GM23248 (cell line): ENCODE data around the gene CAMK1D. TPM values are rescaled to one million over a fixed set of nuclear protein-coding genes. Genes with fewer than 3 reads are reported as not detected.

Experiments used
- DNase-seq: peaks from one replicate; pipeline ENCODE4 v3.0.0-alpha.2; 2015
- H2AFZ ChIP-seq: fragments of 200-600 bp; sonication (generic); 2 replicates; pipeline ENCODE4 v1.6.1; 2016; ENCODE audit warnings: antibody characterized with exemption
- H3F3A ChIP-seq: fragments of 200-600 bp; sonication (generic); 2 replicates; pipeline ENCODE4 v1.6.1; 2016; ENCODE audit warnings: mild to moderate bottlenecking, antibody characterized with exemption, mixed run types; ENCODE audit not compliant: insufficient read depth
- H3K27ac ChIP-seq: fragments of 200-600 bp; sonication (generic); 2 replicates; pipeline ENCODE4 v1.5.1; 2016; ENCODE audit warnings: mild to moderate bottlenecking
- H3K27me3 ChIP-seq: fragments of 200-600 bp; sonication (generic); replicated peaks from 2 replicates; pipeline ENCODE4 v1.6.1; 2016; ENCODE audit warnings: mild to moderate bottlenecking; ENCODE audit not compliant: insufficient read depth
- H3K36me3 ChIP-seq: fragments of 200-600 bp; sonication (generic); 2 replicates; pipeline ENCODE4 v1.6.1; 2016; ENCODE audit warnings: low read depth, mild to moderate bottlenecking
- H3K4me1 ChIP-seq: fragments of 200-600 bp; sonication (generic); 2 replicates; pipeline ENCODE4 v1.6.1; 2016; ENCODE audit warnings: mild to moderate bottlenecking; ENCODE audit not compliant: insufficient read depth
- H3K4me2 ChIP-seq: fragments of 200-600 bp; sonication (generic); one replicate; pipeline ENCODE4 v1.6.1; 2016; ENCODE audit warnings: mild to moderate bottlenecking; ENCODE audit not compliant: unreplicated experiment
- H3K4me3 ChIP-seq: fragments of 200-600 bp; sonication (generic); 2 replicates; pipeline ENCODE4 v1.5.1; 2016; ENCODE audit warnings: mild to moderate bottlenecking
- H3K79me2 ChIP-seq: fragments of 200-600 bp; sonication (generic); 2 replicates; pipeline ENCODE4 v1.6.1; 2016; ENCODE audit warnings: mild to moderate bottlenecking; ENCODE audit not compliant: insufficient read depth
- H3K9ac ChIP-seq: fragments of 200-600 bp; sonication (generic); 2 replicates; pipeline ENCODE4 v1.6.1; 2016; ENCODE audit warnings: mild to moderate bottlenecking
- H3K9me2 ChIP-seq: fragments of 200-600 bp; sonication (generic); 2 replicates; pipeline ENCODE4 v1.6.1; 2016; ENCODE audit warnings: mixed run types, mild to moderate bottlenecking, moderate library complexity; ENCODE audit not compliant: insufficient read depth
- H3K9me3 ChIP-seq: fragments of 200-600 bp; sonication (generic); one replicate; pipeline ENCODE4 v1.6.1; 2017; ENCODE audit warnings: low read depth
- H4K20me1 ChIP-seq: fragments of 200-600 bp; sonication (generic); 2 replicates; pipeline ENCODE4 v1.6.0; 2016; ENCODE audit not compliant: insufficient read depth
- EZH2 ChIP-seq: fragments of 200-600 bp; sonication (generic); IDR thresholded peaks from 2 replicates; pipeline ENCODE4 v1.6.1; 2018; ENCODE audit warnings: antibody characterized with exemption, mild to moderate bottlenecking; ENCODE audit not compliant: insufficient read depth, poor library complexity, severe bottlenecking
- EZH2phosphoT487 ChIP-seq: fragments of 200-600 bp; sonication (generic); IDR thresholded peaks from 2 replicates; pipeline ENCODE4 v1.6.1; 2018; ENCODE audit warnings: antibody characterized with exemption, moderate library complexity, mild to moderate bottlenecking, low read depth; ENCODE audit not compliant: insufficient read depth
- WGBS, 2 experiments: methylation state at CpG; one replicate each; pipeline ENCODE4 v1.1.6; 2015 to 2017; ENCODE audit warnings: low lambda C conversion rate in 2 of 2, low coverage in 1 of 2; ENCODE audit errors: missing lambda C conversion rate in 2 of 2; 5-methylcytosine and 5-hydroxymethylcytosine counted together
- in situ Hi-C: fragments of 300-500 bp; cut with MboI; formaldehyde crosslinking; loops from 2 replicates; pipeline ENCODE4 v1.15.0; 2020
- polyA plus RNA-seq: library from polyadenylated mRNA; unstranded; fragments of >200 nt; fragmentation: Nextera tagmentation; extraction: Ambion mirVana; gene quantifications from 2 replicates; pipeline ENCODE4 v1.2.1, GENCODE V29; 2016
- total RNA-seq: library from RNA; depleted of rRNA; stranded (reverse); fragments of >200 nt; shearing (Covaris generic); gene quantifications from 2 replicates; pipeline ENCODE4 v1.2.3, GENCODE V29; 2014

CAMK1D gene
- total and polyA plus RNA-seq, 2 experiments from 2014 or later, result 0.22 to 0.55 TPM

- Histone ChIP-seq H3K9me2 (no peaks in the 10 kb centered on the region), H3K27ac (no peak overlapping the region), H3K79me2 (no peaks in the 10 kb centered on the region), H3K27me3 (no peaks in the 10 kb centered on the region), H2AFZ (no peak overlapping the region), H3K36me3 (no peaks in the 10 kb centered on the region), H3F3A (no peaks in the 10 kb centered on the region), H4K20me1 (no peaks in the 10 kb centered on the region), H3K9me3 (no peaks in the 10 kb centered on the region), H3K4me2 (no peak overlapping the region), H3K4me1 (no peaks in the 10 kb centered on the region), H3K4me3 (no peak overlapping the region), H3K9ac (no peak overlapping the region)
- no peak for DNase-seq
- 55 to 58% methylated on average over 15 of the region's 15 CpGs for WGBS, 2 experiments
- in situ Hi-C loops, result no loop called here
- TF ChIP-seq EZH2phosphoT487, result no peak
- TF ChIP-seq EZH2, result no peak
Measured at GRCh38 chr10:12597788-12598765, 248.7 kb downstream of the CAMK1D start.

DNA sequence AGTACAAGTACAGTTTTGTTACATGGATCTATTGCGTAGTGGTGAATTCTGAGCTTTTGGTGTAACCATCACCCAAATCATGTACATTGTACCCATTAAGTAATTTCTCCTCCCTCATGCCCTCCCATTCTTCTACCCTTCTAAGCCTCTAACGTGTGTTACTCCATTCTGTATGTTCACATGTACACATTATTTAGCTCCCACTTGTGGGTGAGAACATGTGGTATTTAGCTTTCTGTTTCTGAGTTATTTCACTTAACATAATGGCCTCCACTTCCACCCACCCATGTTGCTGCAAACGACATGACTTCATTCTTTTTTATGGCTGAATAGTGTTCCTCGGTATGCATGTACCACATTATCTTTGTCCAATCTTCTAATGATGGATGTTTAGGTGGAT lies 251.3 kb downstream of the CAMK1D start:
- DNase-seq, result no peak
- Histone ChIP-seq H3K9ac (no peak overlapping the region), H2AFZ (no peak overlapping the region), H3K27ac (no peak overlapping the region), H3F3A (no peaks in the 10 kb centered on the region), H3K4me1 (no peaks in the 10 kb centered on the region), H3K79me2 (no peaks in the 10 kb centered on the region), H3K27me3 (no peaks in the 10 kb centered on the region), H3K36me3 (no peaks in the 10 kb centered on the region), H3K9me3 (no peaks in the 10 kb centered on the region), H4K20me1 (no peaks in the 10 kb centered on the region), H3K4me3 (no peak overlapping the region), H3K9me2 (no peaks in the 10 kb centered on the region), H3K4me2 (no peak overlapping the region)
- TF ChIP-seq EZH2phosphoT487 (no peak), EZH2 (no peak)
- in situ Hi-C loops, result no loop called here
- WGBS, 2 experiments, result 45 to 48% methylated on average over 4 of the region's 4 CpGs

DNA sequence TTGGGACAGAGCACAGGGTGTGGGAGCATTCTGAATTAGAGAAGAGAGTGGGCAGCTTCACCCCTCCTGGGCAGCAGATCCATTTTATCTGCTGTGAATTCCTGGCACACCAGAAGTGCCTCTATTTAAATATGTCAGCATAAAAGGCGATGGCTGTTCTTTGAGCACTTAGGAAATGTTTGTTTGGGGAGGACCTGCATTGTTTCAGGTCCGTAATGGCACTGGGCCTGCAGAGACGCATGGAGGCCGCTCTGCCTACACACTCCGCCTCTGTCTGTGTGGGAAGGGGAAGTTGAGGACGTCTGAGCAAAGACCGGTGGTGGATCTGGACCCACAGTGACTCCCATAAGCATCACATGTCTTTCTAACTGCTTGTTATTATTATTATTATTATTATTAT lies 253.2 kb downstream of the CAMK1D start:
- Histone ChIP-seq H3F3A (no peaks in the 10 kb centered on the region), H3K4me2 (no peak overlapping the region), H2AFZ (no peak overlapping the region), H3K27ac (no peak overlapping the region), H3K9me2 (no peaks in the 10 kb centered on the region), H3K4me3 (no peak overlapping the region), H3K9me3 (no peaks in the 10 kb centered on the region), H3K79me2 (no peaks in the 10 kb centered on the region), H3K27me3 (no peaks in the 10 kb centered on the region), H3K4me1 (no peaks in the 10 kb centered on the region), H4K20me1 (no peaks in the 10 kb centered on the region), H3K9ac (no peak overlapping the region), H3K36me3 (no peaks in the 10 kb centered on the region)
- no peak for DNase-seq
- WGBS, 2 experiments, result 71 to 78% methylated on average over 7 of the region's 7 CpGs
- TF ChIP-seq EZH2phosphoT487, result no peak
- no peak for TF ChIP-seq EZH2
- in situ Hi-C loops, result no loop called here

DNA sequence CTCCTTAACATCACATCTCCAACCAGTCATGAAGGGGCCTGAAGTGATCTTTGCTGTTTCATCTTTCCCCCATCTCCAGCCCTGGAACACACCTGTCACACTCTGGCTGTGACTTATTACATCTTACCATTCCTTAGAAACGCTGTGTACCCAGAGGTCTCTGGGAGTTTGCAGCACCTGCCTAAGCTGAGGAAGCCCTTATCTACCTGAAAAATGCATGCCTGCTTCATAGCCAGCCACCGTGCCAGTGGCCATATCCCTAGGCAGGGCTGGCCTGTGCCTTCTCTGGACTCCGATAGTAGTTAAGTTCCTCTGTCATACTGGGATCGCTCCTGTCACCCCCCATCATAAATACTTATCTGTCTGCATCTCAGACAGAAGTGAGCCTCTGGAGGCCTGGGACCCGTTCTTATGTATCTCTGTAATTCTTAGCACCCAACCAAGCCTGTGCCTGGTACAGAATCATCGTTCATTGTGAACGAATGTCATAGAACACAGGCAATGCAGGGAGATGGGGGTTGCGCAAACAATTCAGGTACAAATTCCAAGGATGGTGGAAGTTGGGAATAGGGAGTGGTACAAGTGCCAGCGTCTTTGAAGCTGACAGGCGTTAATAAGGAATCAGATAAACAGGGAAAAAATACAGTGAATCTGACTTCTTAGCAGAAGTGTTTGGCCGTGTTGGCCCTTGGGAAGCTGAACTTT lies 254.6 kb downstream of the CAMK1D start:
- Histone ChIP-seq H3K27ac (no peak overlapping the region), H2AFZ (no peak overlapping the region), H3K9ac (no peak overlapping the region), H3K4me3 (no peak overlapping the region), H3K4me2 (no peak overlapping the region), H3K9me2 (no peaks in the 10 kb centered on the region), H3K27me3 (no peaks in the 10 kb centered on the region), H3K4me1 (no peaks in the 10 kb centered on the region), H3K9me3 (no peaks in the 10 kb centered on the region), H3K36me3 (no peaks in the 10 kb centered on the region), H3K79me2 (no peaks in the 10 kb centered on the region), H4K20me1 (no peaks in the 10 kb centered on the region), H3F3A (no peaks in the 10 kb centered on the region)
- TF ChIP-seq EZH2, result no peak
- no peak for TF ChIP-seq EZH2phosphoT487
- 77 to 81% methylated on average over 11 of the region's 11 CpGs for WGBS, 2 experiments
- in situ Hi-C loops, result no loop called here
- no peak for DNase-seq
